CD14-positive monocyte (primary cell): ENCODE measurements around the gene LGR5. TPM values are rescaled to one million over a fixed set of nuclear protein-coding genes. Genes with fewer than 3 reads are reported as not detected.

Experiments used
- DNase-seq, 3 donors: peaks; one replicate each; pipeline ENCODE4 v3.0.0-alpha.2; 2011 to 2022
- H2AFZ ChIP-seq: 2 replicates; pipeline ENCODE4 v1.6.0; 2012; ENCODE audit warnings: mild to moderate bottlenecking, low read depth, low read length, inconsistent platforms; ENCODE audit not compliant: insufficient read depth, poor library complexity, severe bottlenecking
- H3K27ac ChIP-seq, 2 donors: 1 replicate in 1 of 2; 2 replicates in 1 of 2; pipeline ENCODE4 v1.5.1; 2012 to 2013; ENCODE audit warnings: low read length in 2 of 2, control low read depth in 1 of 2, inconsistent platforms in 1 of 2, low read depth in 1 of 2, mild to moderate bottlenecking in 1 of 2
- H3K27me3 ChIP-seq, 2 donors: one replicate each; pipeline versions ENCODE4 v1.6.0 to v1.6.1; 2011 to 2013; ENCODE audit warnings: low read length in 2 of 2; ENCODE audit not compliant: control insufficient read depth in 2 of 2, insufficient read depth in 2 of 2
- H3K36me3 ChIP-seq, 2 donors: replicated peaks in 1 of 2; 1 replicate in 1 of 2; 2 replicates in 1 of 2; pipeline versions ENCODE4 v1.5.1 to v1.6.1; 2012 to 2013; ENCODE audit warnings: low read length in 2 of 2, control low read depth in 1 of 2, inconsistent platforms in 1 of 2, mild to moderate bottlenecking in 1 of 2; ENCODE audit not compliant: insufficient read depth in 2 of 2, control insufficient read depth in 1 of 2
- H3K4me1 ChIP-seq, 2 donors: 1 replicate in 1 of 2; 2 replicates in 1 of 2; pipeline versions ENCODE4 v1.5.1 to v1.6.1; 2012 to 2013; ENCODE audit warnings: low read length in 2 of 2, control low read depth in 1 of 2, inconsistent platforms in 1 of 2, mild to moderate bottlenecking in 1 of 2, moderate library complexity in 1 of 2; ENCODE audit not compliant: insufficient read depth in 2 of 2, control insufficient read depth in 1 of 2
- H3K4me2 ChIP-seq: replicated peaks from 2 replicates; pipeline ENCODE3; 2012; ENCODE audit warnings: low read length, moderate library complexity, mild to moderate bottlenecking; ENCODE audit not compliant: poor library complexity, severe bottlenecking; ENCODE audit errors: extremely low read depth
- H3K4me3 ChIP-seq, 3 experiments: fragments of 200-600 bp in 1 of 3; sonication (generic) in 1 of 3; replicated peaks in 1 of 3; 1 replicate in 2 of 3; 2 replicates in 1 of 3; pipeline ENCODE4 v1.5.1; 2011 to 2013; ENCODE audit warnings: low read length in 3 of 3, mild to moderate bottlenecking in 3 of 3, control low read depth in 2 of 3, low read depth in 2 of 3, inconsistent platforms in 1 of 3, moderate library complexity in 1 of 3
- H3K79me2 ChIP-seq: 2 replicates; pipeline ENCODE4 v1.6.0; 2012; ENCODE audit warnings: mild to moderate bottlenecking, control low read depth, inconsistent platforms, low read length, moderate library complexity; ENCODE audit not compliant: insufficient read depth
- H3K9ac ChIP-seq: 2 replicates; pipeline ENCODE4 v1.6.0; 2017; ENCODE audit warnings: low read length, mild to moderate bottlenecking; ENCODE audit not compliant: insufficient read depth, poor library complexity, severe bottlenecking
- H3K9me3 ChIP-seq, 2 donors: replicated peaks in 1 of 2; 1 replicate in 1 of 2; 2 replicates in 1 of 2; pipeline versions ENCODE4 v1.5.1 to v1.6.1; 2012 to 2013; ENCODE audit warnings: low read length in 2 of 2, control low read depth in 1 of 2; ENCODE audit not compliant: control insufficient read depth in 1 of 2, insufficient read depth in 1 of 2
- H4K20me1 ChIP-seq: 2 replicates; pipeline ENCODE4 v1.6.0; 2012; ENCODE audit warnings: mild to moderate bottlenecking, low read length, control low read depth, moderate library complexity; ENCODE audit not compliant: insufficient read depth
- H3K27ac Mint-ChIP-seq, 7 donors: one replicate each; pipeline ENCODE4 v1.8.0; 2020; ENCODE audit warnings: mild to moderate bottlenecking in 7 of 7, mixed read lengths in 7 of 7, moderate library complexity in 6 of 7, inconsistent platforms in 2 of 7
- H3K27me3 Mint-ChIP-seq, 3 donors: one replicate each; pipeline ENCODE4 v1.8.0; 2021 to 2022; ENCODE audit warnings: low read depth in 3 of 3, mild to moderate bottlenecking in 3 of 3, mixed read lengths in 3 of 3, moderate library complexity in 3 of 3, inconsistent platforms in 1 of 3
- H3K36me3 Mint-ChIP-seq, 2 donors: one replicate each; pipeline ENCODE4 v1.8.0; 2020; ENCODE audit warnings: mixed read lengths in 2 of 2, inconsistent platforms in 1 of 2, mild to moderate bottlenecking in 1 of 2
- H3K4me1 Mint-ChIP-seq: one replicate; pipeline ENCODE4 v1.8.0; 2020; ENCODE audit warnings: mild to moderate bottlenecking, mixed read lengths
- H3K4me3 Mint-ChIP-seq, 2 donors: one replicate each; pipeline ENCODE4 v1.8.0; 2020; ENCODE audit warnings: mild to moderate bottlenecking in 2 of 2, mixed read lengths in 2 of 2, moderate library complexity in 1 of 2
- H3K9me3 Mint-ChIP-seq, 7 donors: one replicate each; pipeline ENCODE4 v1.8.0; 2020 to 2022; ENCODE audit warnings: mixed read lengths in 7 of 7, mild to moderate bottlenecking in 6 of 7, moderate library complexity in 6 of 7, inconsistent platforms in 2 of 7
- CTCF ChIP-seq: fragments of 200-600 bp; IDR thresholded peaks from one replicate; pipeline ENCODE4 v1.8.0; 2022; ENCODE audit warnings: antibody characterized with exemption, mild to moderate bottlenecking
- WGBS: methylation state at CpG from one replicate; pipeline ENCODE4 v1.1.5; 2013; ENCODE audit warnings: missing lambda C conversion rate; ENCODE audit not compliant: insufficient coverage; 5-methylcytosine and 5-hydroxymethylcytosine counted together
- intact Hi-C, 2 donors: fragments of 100-400 bp; cut with micrococcal nuclease; formaldehyde crosslinking; loops; one replicate each; pipeline versions ENCODE4 v1.15.0 to v1.15.1; 2023
- polyA plus RNA-seq, 3 donors: library from polyadenylated mRNA; depleted of rRNA in 1 of 3; unstranded in 2 of 3; stranded (reverse) in 1 of 3; fragments of 300-500 nt in 2 of 3; fragments of >200 nt in 1 of 3; fragmentation: Illumina TruSeq in 2 of 3; gene quantifications; 1 replicate in 2 of 3; 2 replicates in 1 of 3; pipeline ENCODE4 v1.2.3, GENCODE V29; 2012 to 2021

Gene LGR5
- polyA plus RNA-seq, 3 donors: not detected

GRCh38 chr12:71492604-71493003 lies 53.0 kb downstream of the LGR5 start:
- Histone ChIP-seq H3K4me2 (no peak overlapping the region), H3K27ac (no peak overlapping the region), H4K20me1 (no peaks in the 10 kb centered on the region), H3K79me2 (no peaks in the 10 kb centered on the region), H3K36me3 (no peaks in the 10 kb centered on the region), H3K4me1 (no peaks in the 10 kb centered on the region), H3K9ac (no peak overlapping the region), H3K4me3 (no peak overlapping the region), H3K9me3 (peaks cover 11% of the 10 kb centered on the region in 2 donors), H2AFZ (no peak overlapping the region), H3K27me3 (no peaks in the 10 kb centered on the region)
- DNase-seq: no peak
- intact Hi-C loops: no loop called here
- Mint-ChIP-seq H3K4me3 (no peak overlapping the region), H3K27ac (no peak overlapping the region), H3K4me1 (no peaks in the 10 kb centered on the region), H3K36me3 (no peaks in the 10 kb centered on the region), H3K9me3 (peaks cover 2 to 21% (median 15%) of the 10 kb centered on the region in 7 donors), H3K27me3 (no peaks in the 10 kb centered on the region)
- no peak for TF ChIP-seq CTCF
- WGBS: 100% methylated on average over 1 of the region's 2 CpGs

- Histone ChIP-seq H3K27ac (no peak overlapping the region), H3K4me2 (no peak overlapping the region), H2AFZ (no peak overlapping the region), H3K36me3 (no peaks in the 10 kb centered on the region), H4K20me1 (no peaks in the 10 kb centered on the region), H3K9me3 (peaks cover 2 to 7% of the 10 kb centered on the region in 2 donors), H3K4me3 (no peak overlapping the region), H3K79me2 (no peaks in the 10 kb centered on the region), H3K4me1 (no peaks in the 10 kb centered on the region), H3K27me3 (no peaks in the 10 kb centered on the region), H3K9ac (no peak overlapping the region)
- H3K27me3 Mint-ChIP-seq: no peaks in the 10 kb centered on the region
- no peak overlapping the region for H3K27ac Mint-ChIP-seq
- H3K4me3 Mint-ChIP-seq: no peak overlapping the region
- 100% methylated on average over 2 of the region's 4 CpGs for WGBS
- no peak for TF ChIP-seq CTCF
- intact Hi-C loops: no loop called here
- peaks cover 4 to 11% (median 8%) of the 10 kb centered on the region in 7 donors for H3K9me3 Mint-ChIP-seq
- H3K4me1 Mint-ChIP-seq: peaks cover 4% of the 10 kb centered on the region
- no peak for DNase-seq
- H3K36me3 Mint-ChIP-seq: no peaks in the 10 kb centered on the region
These were observed 60.2 kb downstream of the LGR5 start for GRCh38 chr12:71499834-71500233.
